HG03175 (cell line): ENCODE measurements around the gene LGALSL.

ENCODE experiments used
- ATAC-seq: cut with Tn5 transposase; IDR thresholded peaks from one replicate; pipeline ENCODE4 v1.9.1; 2021; ENCODE audit warnings: mild to moderate bottlenecking, moderate library complexity; ENCODE audit not compliant: unreplicated experiment

The LGALSL gene

GRCh38 chr2:64453770-64454385 lies at the start of gene LGALSL:
TSS of gene LGALSL (plus strand) at chr2:64454162. CDS start at chr2:64454546, 384 bp downstream.
- peak; percentile 66 for ATAC-seq

DNA sequence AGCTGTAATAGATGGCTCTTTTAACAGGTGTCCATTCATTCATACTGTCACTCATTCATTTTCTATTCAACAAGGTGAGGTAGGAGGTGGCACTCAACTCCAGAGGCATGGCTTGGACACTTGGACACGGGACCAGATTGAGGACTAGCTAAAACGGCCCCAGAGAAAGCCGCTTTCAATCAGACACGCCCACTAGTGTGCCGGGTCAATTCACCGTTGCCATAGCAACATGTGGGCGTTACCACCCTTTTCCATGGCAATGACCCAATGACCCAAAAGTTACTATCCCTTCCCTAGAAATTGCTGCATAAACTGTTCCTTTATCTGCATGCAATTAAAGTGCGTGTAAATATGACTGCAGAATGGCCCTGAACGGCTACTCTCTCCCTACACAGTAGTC lies 49.2 kb upstream of the LGALSL start:
- no peak for ATAC-seq

DNA sequence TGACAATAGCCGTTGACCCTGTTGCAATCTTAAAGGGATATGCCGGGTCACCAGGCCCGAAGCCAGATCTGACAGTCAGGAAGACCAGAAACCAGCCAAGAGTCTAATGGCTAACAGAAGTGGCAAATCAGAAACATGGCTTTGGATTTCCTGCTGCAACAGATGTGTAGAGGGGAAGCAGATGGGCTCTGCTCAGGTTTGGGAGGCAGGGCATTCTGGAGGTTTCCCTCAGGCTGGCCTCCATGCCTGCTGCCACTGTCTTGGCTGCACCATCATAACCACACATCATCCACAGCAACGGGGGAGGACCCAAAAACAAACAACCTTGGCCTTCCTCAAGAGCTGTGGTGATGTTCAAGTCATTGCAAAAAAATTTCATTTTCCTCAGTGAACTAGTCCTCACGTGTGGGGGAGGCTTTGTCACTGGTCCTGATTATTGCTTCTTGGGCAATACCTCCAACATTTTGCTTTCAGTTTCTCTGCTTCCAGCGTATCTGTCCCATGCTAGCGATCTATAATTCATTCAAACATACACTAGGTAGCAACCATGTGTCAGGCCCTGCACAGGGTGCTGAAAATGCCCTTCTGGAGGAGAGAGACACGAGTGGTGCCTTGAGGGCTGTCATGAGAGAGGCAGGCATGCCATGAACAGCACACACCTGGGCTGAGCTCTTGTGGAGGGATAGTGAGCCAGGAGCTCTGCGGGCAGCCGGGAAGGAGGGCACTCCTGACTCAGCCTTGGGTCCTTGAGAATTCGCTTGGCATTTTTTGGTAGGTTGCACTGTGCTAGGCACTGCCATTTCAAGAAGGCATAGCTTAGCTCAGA lies 48.2 kb upstream of the LGALSL start:
- ATAC-seq = no peak

- ATAC-seq = no peak
These were observed 47.6 kb upstream of the LGALSL start for GRCh38 chr2:64406407-64406774.

DNA sequence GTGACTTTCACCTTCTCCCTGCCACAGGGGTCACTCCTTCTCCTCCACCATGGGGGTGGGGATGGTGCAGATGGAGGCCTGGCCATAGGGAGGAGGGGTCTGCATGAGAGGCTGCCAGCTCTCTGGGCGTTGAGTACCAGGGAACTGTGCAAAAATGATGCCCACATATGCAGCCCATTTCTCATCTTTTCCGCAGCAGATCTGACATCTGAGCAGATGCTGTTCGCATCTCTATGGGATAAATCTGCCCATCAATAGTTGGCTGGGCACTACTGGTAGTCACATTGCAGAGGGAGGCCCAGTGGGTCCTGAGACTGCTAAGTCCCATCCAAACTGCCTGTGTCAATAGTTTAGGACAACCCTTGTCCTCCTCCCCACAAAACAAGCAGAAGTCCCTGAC lies 45.9 kb upstream of the LGALSL start:
- no peak for ATAC-seq

GRCh38 chr2:64410671-64411070 lies 43.3 kb upstream of the LGALSL start:
- no peak for ATAC-seq

DNA sequence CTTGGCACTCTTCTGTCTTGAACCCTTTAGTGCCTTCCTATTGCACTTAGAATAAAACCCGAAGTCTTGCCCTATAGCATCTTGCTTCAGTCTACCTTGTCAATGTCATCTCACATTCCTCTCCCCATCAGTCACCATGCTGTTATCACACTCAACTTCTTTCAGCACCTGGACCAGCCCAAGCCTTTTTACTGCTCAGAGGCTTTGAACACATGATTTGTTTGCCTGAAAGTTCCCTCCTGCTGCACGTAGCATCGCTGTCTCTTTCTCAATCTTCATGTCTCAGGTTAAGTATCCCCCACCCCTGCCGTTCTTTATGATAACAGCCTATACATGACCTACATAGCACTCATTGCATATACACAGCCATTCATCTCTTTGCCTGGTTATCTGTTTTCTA lies 41.3 kb upstream of the LGALSL start:
- no peak for ATAC-seq

DNA sequence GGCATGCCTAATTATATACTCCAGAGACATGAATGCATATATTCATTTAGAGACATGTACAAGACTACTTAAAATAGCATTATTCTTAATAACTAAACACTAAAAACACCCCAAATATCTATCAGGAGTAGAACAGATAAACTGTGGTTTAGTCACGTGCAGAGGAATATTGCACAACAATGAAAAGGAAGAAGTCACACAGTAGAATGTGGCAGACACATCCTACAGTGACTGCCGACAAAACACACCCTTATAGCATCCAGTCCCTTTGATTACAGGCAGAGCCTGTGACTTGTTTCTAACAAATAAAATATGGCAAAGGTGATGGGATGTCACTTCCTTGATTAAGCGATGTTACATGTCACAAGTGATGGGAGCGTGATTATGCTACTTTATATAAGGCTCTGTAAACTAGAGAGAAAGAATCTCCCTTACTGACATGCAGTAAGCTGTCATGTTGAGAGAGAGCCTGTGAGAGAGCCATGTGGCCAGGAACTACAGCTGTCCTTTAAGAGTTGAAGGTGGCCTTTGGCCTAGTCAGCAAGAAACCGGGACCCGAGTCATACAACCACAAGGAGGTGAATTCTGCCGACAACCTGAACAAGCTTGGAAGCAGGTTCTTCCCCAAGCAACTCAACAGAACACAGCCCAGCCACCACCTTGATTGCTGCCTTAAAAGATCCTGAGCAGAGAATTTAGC lies 39.1 kb upstream of the LGALSL start:
- no peak for ATAC-seq

GRCh38 chr2:64417624-64418023 lies 36.3 kb upstream of the LGALSL start:
- ATAC-seq = no peak

DNA sequence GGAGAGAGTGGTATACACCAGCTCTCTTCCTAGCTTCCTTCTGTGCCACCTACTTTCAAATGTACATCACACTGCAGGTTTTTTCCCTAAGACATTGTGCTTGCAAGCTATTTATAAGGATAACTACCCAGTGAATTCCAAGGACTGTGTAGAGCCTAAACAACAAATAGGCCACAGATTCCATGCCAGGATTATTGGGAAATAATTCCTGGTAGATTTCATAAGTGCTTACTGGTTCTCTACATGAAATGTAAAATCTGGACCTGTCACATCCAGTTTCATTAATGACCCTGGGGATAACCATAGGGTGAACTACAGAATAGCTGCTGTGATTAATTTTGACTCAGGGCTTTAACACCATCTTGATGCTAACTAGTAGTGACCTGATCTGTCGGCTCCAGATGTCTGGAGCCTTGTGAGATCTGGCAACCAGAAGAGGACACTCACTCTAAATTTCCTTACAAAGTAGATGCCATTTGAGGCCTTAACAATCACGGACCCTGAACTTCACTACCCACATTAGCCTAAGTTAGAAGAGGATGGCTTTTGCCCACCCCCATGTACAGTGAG lies 34.3 kb upstream of the LGALSL start:
- ATAC-seq = no peak

DNA sequence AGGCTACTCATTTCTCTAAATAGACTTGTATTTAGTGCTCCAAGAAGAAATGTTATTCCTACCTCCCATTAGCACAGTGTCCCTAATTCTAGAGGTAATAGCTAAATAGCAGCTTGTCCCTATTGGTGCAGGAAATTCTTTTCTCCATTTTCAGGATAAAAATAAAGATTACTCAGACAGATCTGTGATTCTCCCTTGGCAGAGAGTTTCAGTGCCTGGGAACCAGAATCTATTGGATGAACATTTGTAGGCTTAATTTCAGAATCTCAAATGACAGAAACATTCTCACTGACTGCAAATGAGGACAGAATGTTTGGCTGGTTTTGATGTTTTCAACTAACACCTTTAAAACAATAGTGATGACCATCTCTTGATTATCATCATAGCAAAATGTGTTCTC lies 33.3 kb upstream of the LGALSL start:
- no peak for ATAC-seq

DNA sequence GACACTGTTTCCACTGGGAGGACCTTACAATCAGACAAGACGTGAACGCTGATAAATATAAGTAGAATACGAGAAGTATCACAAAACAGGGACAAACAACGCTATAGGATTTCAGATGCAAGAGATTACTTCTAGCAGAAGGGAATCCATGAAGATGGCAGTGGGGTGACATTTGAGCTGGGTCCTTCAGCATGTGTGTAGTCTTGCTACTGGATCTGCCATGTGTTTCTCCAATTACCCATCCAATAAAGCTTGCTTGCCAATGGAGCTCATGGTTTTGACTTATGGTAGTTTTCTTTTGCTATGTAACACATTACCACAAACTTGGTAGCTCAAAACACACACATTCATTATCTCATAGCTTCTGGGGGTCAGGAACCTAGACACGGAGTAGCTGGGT lies 32.8 kb upstream of the LGALSL start:
- no peak for ATAC-seq

GRCh38 chr2:64422466-64422865 lies 31.5 kb upstream of the LGALSL start:
- no peak for ATAC-seq

DNA sequence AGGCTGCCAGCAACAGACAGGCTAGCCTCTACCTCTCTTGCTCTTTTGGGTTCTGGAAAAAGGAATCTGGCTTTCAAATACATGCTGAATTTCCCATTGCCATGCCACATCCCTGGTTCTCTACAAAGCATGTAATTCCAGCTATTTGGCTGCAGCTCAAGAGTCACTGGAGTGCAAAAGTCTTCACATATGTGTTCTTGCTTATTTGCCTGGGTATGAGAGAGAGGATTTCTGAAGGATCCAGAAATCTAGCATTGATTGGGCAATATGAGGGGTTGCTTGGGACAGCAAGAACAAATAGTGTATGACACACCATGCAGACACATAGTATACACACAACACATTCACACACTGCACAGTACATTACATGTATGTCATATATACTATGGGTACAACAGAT lies 30.7 kb upstream of the LGALSL start:
- ATAC-seq = no peak

DNA sequence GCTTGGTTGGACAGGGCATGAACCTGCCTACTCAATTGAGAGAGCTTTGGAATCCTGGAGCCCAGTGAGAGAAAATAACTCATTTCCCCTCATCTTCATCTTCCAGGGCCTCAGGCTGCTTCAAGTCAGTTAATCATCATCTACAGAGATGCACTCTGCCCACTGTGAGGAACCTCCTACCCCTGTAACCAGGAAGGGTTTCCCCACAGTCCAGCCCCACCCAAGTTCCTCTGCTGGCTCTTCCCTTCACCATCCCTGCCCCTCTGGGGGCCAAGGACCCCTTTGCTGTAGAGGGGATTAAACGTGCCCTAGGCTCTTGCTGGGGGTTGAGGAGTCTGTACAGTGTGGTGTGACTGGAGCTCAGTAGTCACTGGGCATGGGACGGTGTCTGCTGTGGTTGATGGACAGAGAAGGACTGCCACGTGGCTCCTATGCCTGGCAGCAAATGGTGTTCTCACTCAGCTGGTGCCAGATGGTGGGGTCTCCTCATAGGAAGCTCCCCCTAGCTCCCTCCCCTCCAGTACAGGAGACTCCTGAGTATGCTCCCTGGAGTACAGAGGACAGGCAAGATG lies 29.5 kb upstream of the LGALSL start:
- ATAC-seq = no peak

GRCh38 chr2:64426183-64426952 lies 27.6 kb upstream of the LGALSL start:
- no peak for ATAC-seq

DNA sequence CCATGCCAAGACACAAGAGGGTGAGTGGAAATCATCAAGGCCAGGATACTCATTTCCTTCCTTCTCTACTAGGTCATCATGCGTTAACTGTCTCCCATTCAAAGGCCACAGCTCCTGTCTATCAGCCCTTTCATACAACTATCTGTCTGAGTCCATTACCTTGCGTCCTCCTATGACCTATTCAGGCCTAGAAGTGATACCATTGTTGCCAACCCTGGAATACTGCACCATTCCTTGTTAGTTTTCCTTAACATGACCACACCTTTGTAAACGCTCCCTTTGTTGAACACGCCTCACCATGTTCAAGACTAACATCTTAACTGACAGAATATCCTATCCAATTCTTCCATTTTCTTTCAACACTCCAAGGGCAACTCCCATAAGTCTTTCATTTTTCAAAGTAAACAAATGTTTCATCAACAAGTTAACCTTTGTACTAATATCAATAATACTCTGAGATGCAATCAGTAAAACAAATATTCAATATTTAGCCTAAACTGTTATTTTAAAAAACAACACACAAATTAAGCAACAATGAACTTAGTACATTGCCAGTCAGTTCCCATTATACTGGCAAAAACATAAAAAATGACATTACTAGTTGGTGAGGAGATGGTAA lies 19.8 kb upstream of the LGALSL start:
- no peak for ATAC-seq

DNA sequence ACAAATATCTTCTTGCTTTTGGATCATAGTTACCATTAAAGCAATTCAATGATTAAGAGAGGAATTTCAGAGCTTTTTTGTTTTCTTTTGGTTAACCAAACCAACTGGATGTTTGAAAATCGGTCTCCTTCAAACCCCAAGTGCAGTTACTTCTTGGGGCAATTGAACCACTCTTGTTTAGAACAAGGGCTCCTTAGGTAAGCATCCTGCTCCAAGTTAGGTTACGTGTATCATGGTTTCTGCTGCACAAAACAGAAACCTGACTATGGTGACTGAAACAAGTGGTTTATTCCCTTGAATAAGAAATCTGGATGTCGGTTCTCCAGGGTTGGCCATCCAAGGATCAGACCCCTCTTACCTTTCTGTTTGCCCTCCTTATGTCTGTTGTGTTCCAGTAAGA lies 16.1 kb upstream of the LGALSL start:
- no peak for ATAC-seq

- no peak for ATAC-seq
These were observed 14.8 kb upstream of the LGALSL start for GRCh38 chr2:64439194-64439593.

DNA sequence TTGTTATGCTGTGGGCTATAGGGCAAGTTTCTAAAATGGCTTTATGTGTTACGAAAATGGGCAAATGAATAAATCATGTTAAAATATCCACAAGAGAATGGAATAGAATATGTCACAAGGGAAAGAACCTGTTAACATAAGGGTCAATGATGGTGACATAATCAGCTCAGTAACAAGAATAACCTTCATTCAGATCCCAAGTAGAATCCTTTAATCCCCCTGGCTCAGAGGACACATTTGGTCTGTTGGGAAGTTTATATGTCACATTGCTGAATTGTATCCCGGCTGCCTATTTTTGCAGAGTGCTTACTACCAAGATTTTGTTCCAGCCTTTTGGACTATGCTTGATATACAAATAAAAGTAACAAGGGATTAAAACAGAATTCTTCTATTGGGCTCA lies 13.1 kb upstream of the LGALSL start:
- ATAC-seq = no peak
